AG04450 (cell line): ENCODE data around the gene TMEM168. TPM values are rescaled to one million over a fixed set of nuclear protein-coding genes. Genes with fewer than 3 reads are reported as not detected.
"Not testable (repeated sequence)": the region's sequence is repeated elsewhere in the genome, so short reads cannot be mapped to it uniquely, and the experiment has no call there.

Experiments
- CTCF ChIA-PET: fragments of 300-600, 350-600 bp; formaldehyde crosslinking; extraction: SDS; loops from one replicate; lab custom pipeline; 2022; ENCODE audit warnings: antibody characterized with exemption, inconsistent platforms; lab: Charles Lee
- POLR2A ChIA-PET: fragments of 350-600 bp; formaldehyde crosslinking; extraction: SDS; loops from one replicate; lab custom pipeline; 2021; ENCODE audit warnings: antibody characterized with exemption, inconsistent platforms; lab: Yijun Ruan, JAX
- DNase-seq: peaks from one replicate; pipeline ENCODE4 v3.0.0-alpha.2; 2011; ENCODE audit warnings: low read depth, low spot score
- H3K27ac ChIP-seq: one replicate; pipeline ENCODE4 v1.5.1; 2012; ENCODE audit warnings: low read depth, low read length, control low read depth
- H3K27me3 ChIP-seq: one replicate; pipeline ENCODE4 v1.6.0; 2012; ENCODE audit warnings: low read length; ENCODE audit not compliant: control insufficient read depth, insufficient read depth
- H3K4me3 ChIP-seq: 2 replicates; pipeline ENCODE4 v1.5.1; 2011; ENCODE audit warnings: mild to moderate bottlenecking, low read depth, low read length, control low read depth
- H3K9me3 ChIP-seq: 2 replicates; pipeline ENCODE4 v1.5.1; 2012; ENCODE audit warnings: low read length; ENCODE audit not compliant: control insufficient read depth, insufficient read depth
- CTCF ChIP-seq: IDR thresholded peaks from 2 replicates; pipeline ENCODE4 v1.5.1; 2011; ENCODE audit warnings: low read depth, low read length, control low read depth, inconsistent platforms
- polyA plus RNA-seq: library from polyadenylated mRNA; depleted of rRNA; stranded (reverse); fragments of >200 nt; gene quantifications from 2 replicates; pipeline ENCODE4 v1.2.3, GENCODE V29; 2011

Gene TMEM168
- polyA plus RNA-seq, 1 experiment, result 34.9 TPM

- POLR2A ChIA-PET, result interaction anchor here (1.4 kb wide), 1 partner anchor 10 kb away, joined by 4 read pairs; the partner anchor contains the start of gene TMEM168
- DNase-seq, result no peak
- Histone ChIP-seq H3K27me3 (no peaks in the 10 kb centered on the region), H3K4me3 (no peak overlapping the region), H3K27ac (no peak overlapping the region), H3K9me3 (no peaks in the 10 kb centered on the region)
- CTCF ChIA-PET, result no interaction called here
- TF ChIP-seq CTCF, result no peak
Measured at GRCh38 chr7:112799448-112800120, 9.4 kb upstream of the TMEM168 start.

GRCh38 chr7:112798274-112799159, 8.3 kb upstream of the TMEM168 start:
- no peak for DNase-seq

GRCh38 chr7:112796552-112796951, 6.4 kb upstream of the TMEM168 start:
- H3K27me3 ChIP-seq, H3K27ac ChIP-seq, CTCF ChIA-PET, DNase-seq, H3K4me3 ChIP-seq, POLR2A ChIA-PET, H3K9me3 ChIP-seq: not testable (repeated sequence)

More at GRCh38 chr7:112798274-112799159, 8.3 kb upstream of the TMEM168 start:
- Histone ChIP-seq H3K9me3 (no peaks in the 10 kb centered on the region), H3K27ac (no peak overlapping the region), H3K4me3 (no peak overlapping the region), H3K27me3 (no peaks in the 10 kb centered on the region)
- no peak for TF ChIP-seq CTCF
- ChIA-PET POLR2A (interaction anchor here (1.4 kb wide), 1 partner anchor 9 kb away, joined by 4 read pairs; the partner anchor contains the start of gene TMEM168), CTCF (no interaction called here)

- no peaks in the 10 kb centered on the region for H3K9me3 ChIP-seq
- H3K4me3 ChIP-seq, result no peak overlapping the region
- ChIA-PET CTCF (no interaction called here), POLR2A (no interaction called here)
- DNase-seq, result no peak
- H3K27ac ChIP-seq, result no peak overlapping the region
- TF ChIP-seq CTCF, result no peak
- H3K27me3 ChIP-seq, result no peaks in the 10 kb centered on the region
Measured at GRCh38 chr7:112792441-112792840, 2.2 kb upstream of the TMEM168 start.

- Histone ChIP-seq H3K27me3 (no peaks in the 10 kb centered on the region), H3K4me3 (no peak overlapping the region), H3K9me3 (no peaks in the 10 kb centered on the region), H3K27ac (no peak overlapping the region)
- POLR2A ChIA-PET, result no interaction called here
- TF ChIP-seq CTCF, result no peak
- DNase-seq, result no peak
- CTCF ChIA-PET, result no interaction called here
Measured at GRCh38 chr7:112791465-112792168, 1.4 kb upstream of the TMEM168 start.
